22Rv1 (cell line): ENCODE results near the gene JARID2.

Experiments
- H3K27ac ChIP-seq: fragments of 450-650 bp; 2 replicates; pipeline ENCODE4 v1.5.1; 2017
- ZFX ChIP-seq: fragments of 450-650 bp; IDR thresholded peaks from 2 replicates; pipeline ENCODE4 v1.6.1; 2017; ENCODE audit warnings: antibody characterized with exemption, borderline replicate concordance
- TF ChIP-seq, protein P1 (sequence below): fragments of 450-650 bp; IDR thresholded peaks from 2 replicates; pipeline ENCODE4 v1.5.1; 2017; ENCODE audit warnings: mild to moderate bottlenecking

JARID2 gene

GRCh38 chr6:15436451-15436850 is 190.6 kb downstream of the JARID2 start:
- no peak overlapping the region for H3K27ac ChIP-seq
- TF ChIP-seq, protein P1, sequence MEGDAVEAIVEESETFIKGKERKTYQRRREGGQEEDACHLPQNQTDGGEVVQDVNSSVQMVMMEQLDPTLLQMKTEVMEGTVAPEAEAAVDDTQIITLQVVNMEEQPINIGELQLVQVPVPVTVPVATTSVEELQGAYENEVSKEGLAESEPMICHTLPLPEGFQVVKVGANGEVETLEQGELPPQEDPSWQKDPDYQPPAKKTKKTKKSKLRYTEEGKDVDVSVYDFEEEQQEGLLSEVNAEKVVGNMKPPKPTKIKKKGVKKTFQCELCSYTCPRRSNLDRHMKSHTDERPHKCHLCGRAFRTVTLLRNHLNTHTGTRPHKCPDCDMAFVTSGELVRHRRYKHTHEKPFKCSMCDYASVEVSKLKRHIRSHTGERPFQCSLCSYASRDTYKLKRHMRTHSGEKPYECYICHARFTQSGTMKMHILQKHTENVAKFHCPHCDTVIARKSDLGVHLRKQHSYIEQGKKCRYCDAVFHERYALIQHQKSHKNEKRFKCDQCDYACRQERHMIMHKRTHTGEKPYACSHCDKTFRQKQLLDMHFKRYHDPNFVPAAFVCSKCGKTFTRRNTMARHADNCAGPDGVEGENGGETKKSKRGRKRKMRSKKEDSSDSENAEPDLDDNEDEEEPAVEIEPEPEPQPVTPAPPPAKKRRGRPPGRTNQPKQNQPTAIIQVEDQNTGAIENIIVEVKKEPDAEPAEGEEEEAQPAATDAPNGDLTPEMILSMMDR, result no peak
- no peak for TF ChIP-seq ZFX

DNA sequence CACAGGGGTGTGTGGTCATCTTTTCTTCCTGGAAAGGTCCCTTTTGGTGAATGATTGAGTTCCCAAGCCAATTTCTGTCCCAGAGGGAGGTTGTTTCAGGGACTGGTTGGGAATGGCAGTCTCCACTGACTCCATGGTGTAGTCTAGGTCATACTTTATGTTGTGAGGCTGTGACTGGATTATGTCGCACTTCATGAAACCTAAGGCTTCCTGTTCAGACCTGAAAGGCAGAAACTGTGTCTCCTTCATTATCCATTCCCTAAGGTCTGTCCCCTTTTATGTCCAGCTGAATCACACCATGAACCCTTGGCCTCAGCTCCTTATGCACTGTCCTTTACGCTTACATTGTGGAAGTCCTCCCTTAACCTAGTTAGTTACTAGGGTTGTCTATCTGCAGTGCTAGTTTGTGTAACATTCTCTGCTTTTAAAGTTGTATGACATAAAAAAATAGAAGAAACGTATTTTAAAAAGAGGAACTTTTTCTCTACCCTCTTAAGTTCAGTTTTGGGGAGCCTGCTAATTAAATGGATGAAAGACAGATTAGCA is 191.3 kb downstream of the JARID2 start:
- no peak overlapping the region for H3K27ac ChIP-seq
- no peak for TF ChIP-seq ZFX
- TF ChIP-seq, protein P1, result no peak

DNA sequence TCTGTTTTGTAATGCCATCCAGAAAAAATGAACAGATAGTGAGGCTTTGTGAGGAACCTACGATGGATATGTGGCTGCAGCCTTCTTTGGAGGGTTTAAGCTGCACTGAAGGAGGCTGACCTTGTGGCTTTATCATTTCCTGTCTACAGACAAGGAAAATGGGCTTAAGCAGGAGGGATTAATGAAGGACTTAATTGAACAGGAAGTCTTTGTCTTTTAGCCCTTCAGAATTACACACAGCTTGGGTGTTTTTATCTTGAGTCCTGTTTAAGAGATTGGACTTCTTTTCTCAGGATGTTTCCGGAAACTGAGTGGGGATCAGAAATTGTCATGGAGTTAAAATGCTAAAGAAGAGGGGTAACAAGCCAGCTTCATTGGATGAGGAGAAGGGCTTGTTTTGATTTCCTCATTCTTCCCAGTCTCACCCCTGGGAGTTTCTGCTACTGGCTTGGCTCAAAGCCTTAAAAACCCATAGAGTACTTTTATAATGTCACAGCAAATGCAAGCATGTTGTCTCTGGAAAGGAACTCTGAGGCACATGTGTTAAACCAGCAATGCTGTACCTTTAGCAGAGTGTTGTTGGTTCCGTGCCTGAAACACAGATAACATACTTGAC is 193.6 kb downstream of the JARID2 start:
- TF ChIP-seq, protein P1, result no peak
- no peak for TF ChIP-seq ZFX
- H3K27ac ChIP-seq, result no peak overlapping the region

GRCh38 chr6:15440040-15440439 is 194.2 kb downstream of the JARID2 start:
- TF ChIP-seq ZFX, result no peak
- TF ChIP-seq, protein P1, result no peak
- no peak overlapping the region for H3K27ac ChIP-seq

DNA sequence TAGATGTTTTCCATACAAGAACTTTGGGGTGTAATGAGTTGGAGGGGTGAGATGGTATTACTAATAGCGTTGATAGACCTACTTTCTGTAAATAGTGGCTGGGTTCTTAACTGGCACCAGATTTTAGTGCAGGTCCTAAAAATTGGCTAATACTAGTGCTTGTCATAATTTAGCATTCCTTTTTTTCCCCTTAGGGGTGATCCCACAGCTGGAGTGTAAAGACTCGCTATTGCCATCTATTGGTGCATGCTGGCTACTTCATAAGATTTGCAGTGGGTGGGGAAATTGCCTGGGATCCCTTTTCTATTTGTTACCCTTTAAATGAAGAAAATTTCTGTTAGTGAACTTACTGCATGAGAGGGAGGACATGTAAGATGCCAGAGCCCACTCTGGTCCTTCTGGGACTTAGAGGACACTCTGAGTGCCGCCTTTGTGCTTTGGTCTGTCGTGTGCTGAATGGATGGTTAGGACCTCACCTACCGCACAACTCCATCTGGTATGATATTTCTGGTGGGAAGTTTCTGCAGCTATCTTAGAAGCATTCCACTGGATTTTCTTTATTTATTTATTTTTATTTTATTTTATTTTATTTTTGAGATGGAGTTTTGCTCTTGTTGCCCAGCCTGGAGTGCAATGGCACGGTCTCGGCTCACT is 195.5 kb downstream of the JARID2 start:
- no peak for TF ChIP-seq ZFX
- TF ChIP-seq, protein P1, result peak; percentile 83

DNA sequence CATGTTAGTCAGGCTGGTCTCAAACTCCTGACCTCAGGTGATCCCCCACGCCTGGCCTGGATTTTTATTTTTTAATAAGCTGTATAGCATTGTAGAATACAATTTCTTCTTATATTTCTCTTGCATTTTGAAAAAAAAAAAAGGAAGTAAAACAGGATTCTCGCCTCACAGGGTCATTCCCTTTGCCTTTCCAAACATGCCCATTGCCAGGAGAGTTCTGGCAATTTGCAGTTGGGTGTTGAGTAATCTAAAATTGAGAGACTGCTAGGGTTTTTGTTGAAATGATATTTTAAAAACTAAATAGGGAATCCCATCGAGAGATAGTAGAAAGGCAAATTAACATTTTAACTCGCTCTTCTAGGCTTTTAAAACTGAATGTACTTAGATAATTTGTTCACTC is 196.1 kb downstream of the JARID2 start:
- TF ChIP-seq, protein P1, result no peak
- TF ChIP-seq ZFX, result no peak
- H3K27ac ChIP-seq, result no peak overlapping the region

More for the DNA sequence above, 195.5 kb downstream of the JARID2 start:
- no peak overlapping the region for H3K27ac ChIP-seq

- no peak for TF ChIP-seq ZFX
- TF ChIP-seq, protein P1, result no peak
- H3K27ac ChIP-seq, result no peak overlapping the region
Measured at GRCh38 chr6:15442467-15442866, 196.6 kb downstream of the JARID2 start.
